Activated T-helper 1 cell treated with Interleukin-2 at 50 U/mL for 16 hours (primary cell): ENCODE measurements around the gene RNF123.
"Not testable (repeated sequence)": the region's sequence is repeated elsewhere in the genome, so short reads cannot be mapped to it uniquely, and the experiment has no call there.

Source experiments
- DNase-seq: peaks from one replicate; pipeline ENCODE4 v3.0.0-alpha.2; 2020; ENCODE audit warnings: low read depth

Gene RNF123

DNA sequence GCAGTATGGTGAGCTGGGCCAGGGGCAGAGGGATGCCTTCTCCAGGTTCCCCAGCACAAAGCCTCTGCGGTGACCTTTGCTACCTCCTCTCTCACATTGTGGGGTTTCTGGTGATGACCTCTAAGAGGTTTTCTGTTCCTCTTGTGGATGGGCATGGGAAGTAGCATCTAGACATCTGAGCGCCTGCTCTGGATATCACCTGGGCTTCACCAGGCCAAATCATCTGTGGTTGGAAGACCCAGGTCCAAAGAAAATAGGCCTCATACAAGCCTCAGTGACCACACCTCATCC is 8.2 kb upstream of the RNF123 start:
- DNase-seq: no peak

DNA sequence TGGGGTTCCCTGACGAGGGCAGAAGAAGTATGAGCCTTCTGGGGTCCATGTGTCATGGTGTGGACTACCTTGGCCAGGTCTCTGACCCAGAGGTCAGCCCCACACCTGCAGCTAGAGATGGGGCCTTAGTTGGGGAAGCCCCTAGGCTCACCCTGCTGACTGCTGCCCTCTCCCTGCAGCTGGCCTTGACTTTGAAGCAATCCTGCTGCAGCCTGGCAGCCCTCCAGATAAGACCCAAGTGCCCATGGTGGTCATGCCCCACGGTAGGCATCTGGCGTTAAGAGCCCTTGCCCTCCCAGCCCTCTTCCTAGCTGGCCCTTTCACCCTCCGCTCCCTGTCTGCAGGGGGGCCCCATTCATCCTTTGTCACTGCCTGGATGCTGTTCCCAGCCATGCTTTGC is 7.8 kb upstream of the RNF123 start:
- no peak for DNase-seq

DNA sequence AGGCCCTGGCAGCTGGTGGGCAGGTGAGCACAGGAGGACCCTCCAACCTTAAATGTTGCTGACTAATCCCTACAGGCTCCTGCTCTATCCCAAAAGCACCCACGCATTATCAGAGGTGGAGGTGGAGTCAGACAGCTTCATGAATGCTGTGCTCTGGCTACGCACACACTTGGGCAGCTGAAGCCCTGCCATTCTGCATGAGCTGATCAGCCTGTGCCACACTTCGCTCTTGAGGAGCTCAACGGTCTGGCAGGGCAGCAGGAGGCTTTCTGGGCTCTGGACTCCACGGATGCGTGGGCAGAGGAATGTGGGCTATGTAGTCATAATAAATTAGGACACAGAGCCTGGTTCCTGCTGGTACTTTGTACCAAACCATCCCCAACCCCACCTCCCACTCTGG is 6.2 kb upstream of the RNF123 start:
- no peak for DNase-seq

- not testable (repeated sequence) for DNase-seq
Observed at GRCh38 chr3:49684453-49684852, 4.9 kb upstream of the RNF123 start.

DNA sequence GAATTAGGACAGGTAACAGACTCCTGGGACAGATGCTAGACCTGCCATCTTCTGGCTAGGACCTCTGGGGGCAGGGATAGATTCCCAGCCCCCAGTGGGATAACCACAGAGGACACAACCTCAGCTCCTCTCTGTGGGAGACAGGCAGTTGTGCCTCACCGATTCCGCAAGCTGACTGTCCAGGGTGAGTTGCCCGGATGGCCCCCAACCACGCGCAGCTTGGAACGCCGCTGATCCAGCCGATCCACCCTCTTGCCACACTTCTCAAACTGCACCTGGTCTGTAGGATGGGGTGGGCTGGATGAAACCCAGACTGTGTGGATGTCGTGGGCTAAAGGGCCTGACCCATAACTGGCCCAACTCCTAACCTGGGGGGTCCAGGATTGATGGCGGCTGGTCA is 4.3 kb upstream of the RNF123 start:
- not testable (repeated sequence) for DNase-seq

GRCh38 chr3:49685846-49686245 is 3.5 kb upstream of the RNF123 start:
- not testable (repeated sequence) for DNase-seq

DNA sequence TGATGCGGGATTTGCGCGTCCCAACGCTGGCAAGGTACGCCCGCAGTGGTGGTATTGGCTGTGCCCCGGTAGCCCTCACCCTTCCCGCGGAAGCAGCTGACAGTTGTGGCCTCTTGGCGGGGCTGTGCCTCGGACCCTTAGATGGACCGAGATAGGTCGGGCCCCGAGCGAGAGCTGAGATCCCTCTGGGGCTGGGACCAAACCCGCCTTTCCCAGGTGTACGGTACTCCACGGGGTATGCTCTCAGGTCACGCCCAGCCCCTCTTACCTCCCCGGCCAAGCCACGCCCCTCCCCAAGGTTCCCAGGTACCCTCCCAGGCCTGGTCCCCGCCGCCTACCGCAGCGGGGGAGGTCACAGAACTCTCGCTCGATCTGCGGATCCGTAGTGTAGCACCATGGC is 3.0 kb upstream of the RNF123 start:
- not testable (repeated sequence) for DNase-seq

DNA sequence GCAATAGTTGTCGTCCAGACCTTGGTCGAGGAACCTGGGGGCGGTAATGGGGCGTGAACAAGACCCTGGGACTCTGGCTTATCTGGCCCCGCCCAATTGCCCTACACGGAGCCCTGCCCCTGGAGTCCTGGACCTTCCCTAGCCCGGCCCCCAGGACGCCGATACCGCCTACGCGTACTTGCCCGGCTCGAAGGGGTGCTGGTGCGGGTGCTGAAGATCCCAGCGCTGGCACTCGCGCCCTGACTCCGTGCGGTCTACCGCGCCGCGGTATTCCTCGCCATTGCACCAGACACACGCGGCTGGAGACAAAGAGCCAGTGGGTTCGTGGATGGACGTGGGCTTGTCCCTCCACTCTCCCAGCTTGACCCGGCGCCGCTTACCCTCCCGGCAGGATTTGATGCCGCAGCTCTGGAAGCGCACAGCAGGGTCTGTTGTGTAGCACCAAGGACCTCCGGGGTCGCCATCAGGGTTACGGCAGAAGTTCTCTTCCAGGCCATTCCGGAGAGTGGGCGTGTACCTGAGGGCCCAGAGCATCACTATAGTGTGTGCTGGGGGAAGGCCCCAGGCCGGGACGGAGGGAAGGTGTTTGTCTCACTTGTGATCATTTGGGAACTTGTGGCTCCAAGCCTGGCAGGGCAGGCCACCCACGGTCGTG is 2.5 kb upstream of the RNF123 start:
- not testable (repeated sequence) for DNase-seq

- not testable (repeated sequence) for DNase-seq
Observed at GRCh38 chr3:49687424-49687795, 1.9 kb upstream of the RNF123 start.

DNA sequence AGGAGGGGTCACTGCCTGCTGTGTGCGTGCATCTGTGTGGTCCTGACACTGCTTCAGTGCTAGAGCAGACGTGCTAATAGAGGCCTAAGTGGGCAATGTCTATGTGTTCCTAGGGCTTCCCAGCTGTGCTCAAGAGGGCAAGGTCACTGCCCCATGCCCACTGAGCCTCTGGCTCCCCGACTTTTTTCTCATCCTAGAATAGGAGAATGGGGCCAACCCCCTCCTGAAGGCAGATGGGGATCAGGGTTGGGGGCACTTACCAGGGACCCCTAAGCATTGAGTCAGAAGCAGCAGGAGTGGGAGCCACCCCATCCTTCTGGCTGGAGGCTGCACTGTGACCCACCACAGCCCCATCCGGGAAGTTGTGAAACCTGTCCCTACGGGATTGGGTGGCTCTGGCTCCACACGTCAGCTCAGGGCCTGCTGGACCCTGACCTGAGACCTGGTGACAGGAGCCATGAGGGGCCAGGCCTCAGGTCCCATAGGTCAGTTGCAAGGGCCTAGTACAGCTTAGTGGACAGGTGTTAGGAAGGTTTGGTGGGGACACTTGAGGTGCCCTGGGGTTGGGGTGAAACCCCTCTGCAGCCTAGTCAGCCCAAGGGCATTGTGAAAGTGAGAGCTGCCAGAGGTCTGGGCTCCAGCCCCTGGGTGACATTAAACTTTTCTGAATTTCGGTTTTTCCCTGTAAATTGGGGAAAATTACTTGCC is 865 bp upstream of the RNF123 start:
- DNase-seq: not testable (repeated sequence)

- DNase-seq: not testable (repeated sequence)
Observed at GRCh38 chr3:49689908-49690624, 709 bp downstream of the RNF123 start.

DNA sequence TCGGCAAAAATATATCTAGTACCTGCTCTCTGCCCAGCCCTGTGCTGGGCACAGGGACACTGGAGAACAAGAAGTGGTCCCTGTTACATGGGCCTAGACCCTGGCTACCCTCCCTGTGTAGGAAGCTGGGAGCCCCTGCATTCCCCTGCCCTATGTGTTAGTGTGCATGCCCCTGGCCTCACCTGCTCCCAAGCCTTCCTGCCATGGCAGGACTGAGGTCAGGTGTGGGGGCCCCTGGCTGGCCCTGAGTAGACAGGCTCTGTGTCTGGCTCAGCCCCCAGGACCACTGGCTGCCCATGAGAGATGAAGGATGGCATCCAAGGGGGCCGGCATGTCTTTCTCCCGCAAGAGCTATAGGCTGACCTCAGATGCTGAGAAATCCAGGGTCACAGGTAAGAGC is 1.5 kb downstream of the RNF123 start:
- not testable (repeated sequence) for DNase-seq

- not testable (repeated sequence) for DNase-seq
Observed at GRCh38 chr3:49691481-49691880, 2.1 kb downstream of the RNF123 start.

- not testable (repeated sequence) for DNase-seq
Observed at GRCh38 chr3:49694409-49695070, 5.2 kb downstream of the RNF123 start.

GRCh38 chr3:49695350-49696015 is 6.1 kb downstream of the RNF123 start:
- not testable (repeated sequence) for DNase-seq

GRCh38 chr3:49699281-49699979 is 10.1 kb downstream of the RNF123 start:
- no peak for DNase-seq

DNA sequence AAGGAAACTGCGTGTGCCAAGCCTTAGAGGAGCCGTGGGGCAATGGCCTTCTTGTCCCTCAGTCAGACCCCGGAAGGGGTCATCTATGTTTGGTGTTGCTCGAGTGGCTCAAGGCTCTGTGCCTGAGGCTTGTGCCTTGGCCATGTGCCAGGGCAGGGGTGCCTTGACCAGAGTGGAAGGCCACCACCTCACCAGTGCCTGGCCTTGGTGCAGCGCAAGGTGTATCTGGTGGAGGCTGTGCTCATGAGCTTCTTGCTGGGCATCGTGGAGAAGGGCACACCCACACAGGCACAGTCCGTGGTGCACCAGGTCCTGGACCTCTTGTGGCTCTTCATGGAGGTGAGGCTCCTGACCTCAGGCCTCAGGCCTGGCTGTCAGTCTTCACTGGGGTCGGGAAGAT is 10.7 kb downstream of the RNF123 start:
- no peak for DNase-seq

- DNase-seq: no peak
Observed at GRCh38 chr3:49700453-49701128, 11.2 kb downstream of the RNF123 start.

GRCh38 chr3:49701388-49702077 is 12.2 kb downstream of the RNF123 start:
- DNase-seq: no peak

GRCh38 chr3:49702672-49703071 is 13.3 kb downstream of the RNF123 start:
- DNase-seq: no peak
